ENCODE measurements around the gene SMC1A. TPM values are rescaled to one million over a fixed set of nuclear protein-coding genes. Genes with fewer than 3 reads are reported as not detected.

The SMC1A gene
- total RNA-seq, 1 experiment from 2014 or later = 111 TPM

DNA sequence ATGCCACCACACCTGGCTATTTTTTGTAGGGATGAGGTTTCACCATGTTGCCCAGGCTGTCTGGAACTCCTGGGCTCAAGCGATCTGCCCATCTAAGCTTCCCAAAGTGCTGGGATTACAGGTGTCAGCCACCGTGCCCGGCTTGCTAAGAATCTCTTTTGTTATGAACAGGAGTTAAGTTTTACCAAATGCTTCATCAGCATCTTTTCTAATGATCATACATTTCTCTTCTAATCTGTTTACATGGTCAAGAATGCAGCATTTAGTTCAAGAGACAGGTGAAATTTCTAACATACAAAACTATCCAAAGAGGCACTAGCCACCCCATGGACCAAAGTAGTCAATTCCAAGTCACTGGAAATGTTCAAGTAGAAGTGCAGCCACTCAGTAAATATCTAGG, 88.6 kb downstream of the SMC1A start:
- in situ Hi-C loops (cut with HindIII; ENCODE audit: low pct_unique_long_range_greater_than_20kb, low sequenced_read_pairs) (no loop called here), intact Hi-C loops (cut with micrococcal nuclease; ENCODE audit: unreplicated experiment) (no loop called here)
- H3K27me3 ChIP-seq (ENCODE audit: control insufficient read depth, insufficient read depth, low read length) = no peaks in the 10 kb centered on the region
- BruUV-seq (replicated peaks) = no TSS peak
- no peak for ATAC-seq
- POLR2A ChIA-PET = no interaction called here
- H3K4me3 ChIP-seq (ENCODE audit: low read depth in 2 of 2, low read length in 2 of 2) = no peak overlapping the region
- TF ChIP-seq, protein P1, sequence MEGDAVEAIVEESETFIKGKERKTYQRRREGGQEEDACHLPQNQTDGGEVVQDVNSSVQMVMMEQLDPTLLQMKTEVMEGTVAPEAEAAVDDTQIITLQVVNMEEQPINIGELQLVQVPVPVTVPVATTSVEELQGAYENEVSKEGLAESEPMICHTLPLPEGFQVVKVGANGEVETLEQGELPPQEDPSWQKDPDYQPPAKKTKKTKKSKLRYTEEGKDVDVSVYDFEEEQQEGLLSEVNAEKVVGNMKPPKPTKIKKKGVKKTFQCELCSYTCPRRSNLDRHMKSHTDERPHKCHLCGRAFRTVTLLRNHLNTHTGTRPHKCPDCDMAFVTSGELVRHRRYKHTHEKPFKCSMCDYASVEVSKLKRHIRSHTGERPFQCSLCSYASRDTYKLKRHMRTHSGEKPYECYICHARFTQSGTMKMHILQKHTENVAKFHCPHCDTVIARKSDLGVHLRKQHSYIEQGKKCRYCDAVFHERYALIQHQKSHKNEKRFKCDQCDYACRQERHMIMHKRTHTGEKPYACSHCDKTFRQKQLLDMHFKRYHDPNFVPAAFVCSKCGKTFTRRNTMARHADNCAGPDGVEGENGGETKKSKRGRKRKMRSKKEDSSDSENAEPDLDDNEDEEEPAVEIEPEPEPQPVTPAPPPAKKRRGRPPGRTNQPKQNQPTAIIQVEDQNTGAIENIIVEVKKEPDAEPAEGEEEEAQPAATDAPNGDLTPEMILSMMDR (IDR thresholded peaks at IDR 0.05) = no peak
- TF ChIP-seq POLR2AphosphoS5 (IDR thresholded peaks at IDR 0.05; ENCODE audit: low read depth, low read length) (no peak), TCF7L2 (IDR thresholded peaks at IDR 0.05; ENCODE audit: low read depth, low read length) (no peak), SIN3A (IDR thresholded peaks at IDR 0.05; ENCODE audit: borderline replicate concordance, insufficient read depth, low read depth, low read length) (no peak)
- TF ChIP-seq, protein P2, sequence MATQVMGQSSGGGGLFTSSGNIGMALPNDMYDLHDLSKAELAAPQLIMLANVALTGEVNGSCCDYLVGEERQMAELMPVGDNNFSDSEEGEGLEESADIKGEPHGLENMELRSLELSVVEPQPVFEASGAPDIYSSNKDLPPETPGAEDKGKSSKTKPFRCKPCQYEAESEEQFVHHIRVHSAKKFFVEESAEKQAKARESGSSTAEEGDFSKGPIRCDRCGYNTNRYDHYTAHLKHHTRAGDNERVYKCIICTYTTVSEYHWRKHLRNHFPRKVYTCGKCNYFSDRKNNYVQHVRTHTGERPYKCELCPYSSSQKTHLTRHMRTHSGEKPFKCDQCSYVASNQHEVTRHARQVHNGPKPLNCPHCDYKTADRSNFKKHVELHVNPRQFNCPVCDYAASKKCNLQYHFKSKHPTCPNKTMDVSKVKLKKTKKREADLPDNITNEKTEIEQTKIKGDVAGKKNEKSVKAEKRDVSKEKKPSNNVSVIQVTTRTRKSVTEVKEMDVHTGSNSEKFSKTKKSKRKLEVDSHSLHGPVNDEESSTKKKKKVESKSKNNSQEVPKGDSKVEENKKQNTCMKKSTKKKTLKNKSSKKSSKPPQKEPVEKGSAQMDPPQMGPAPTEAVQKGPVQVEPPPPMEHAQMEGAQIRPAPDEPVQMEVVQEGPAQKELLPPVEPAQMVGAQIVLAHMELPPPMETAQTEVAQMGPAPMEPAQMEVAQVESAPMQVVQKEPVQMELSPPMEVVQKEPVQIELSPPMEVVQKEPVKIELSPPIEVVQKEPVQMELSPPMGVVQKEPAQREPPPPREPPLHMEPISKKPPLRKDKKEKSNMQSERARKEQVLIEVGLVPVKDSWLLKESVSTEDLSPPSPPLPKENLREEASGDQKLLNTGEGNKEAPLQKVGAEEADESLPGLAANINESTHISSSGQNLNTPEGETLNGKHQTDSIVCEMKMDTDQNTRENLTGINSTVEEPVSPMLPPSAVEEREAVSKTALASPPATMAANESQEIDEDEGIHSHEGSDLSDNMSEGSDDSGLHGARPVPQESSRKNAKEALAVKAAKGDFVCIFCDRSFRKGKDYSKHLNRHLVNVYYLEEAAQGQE (IDR thresholded peaks at IDR 0.05; ENCODE audit: insufficient read depth in 1 of 2, low read depth in 2 of 2, low read length in 1 of 2) = no peak
- no peak for DNase-seq (ENCODE audit: low read depth, low spot score)
- no peaks in the 10 kb centered on the region for H3K9me3 ChIP-seq (ENCODE audit: control insufficient read depth, insufficient read depth, low read depth, low read length)
- CTCF ChIA-PET = no interaction called here
- no peak overlapping the region for H3K27ac ChIP-seq (ENCODE audit: low read length)
- H3K36me3 ChIP-seq (ENCODE audit: control insufficient read depth, insufficient read depth, low read length) = no peaks in the 10 kb centered on the region
- H3K4me1 ChIP-seq (ENCODE audit: control insufficient read depth, insufficient read depth, low read length) = no peaks in the 10 kb centered on the region

DNA sequence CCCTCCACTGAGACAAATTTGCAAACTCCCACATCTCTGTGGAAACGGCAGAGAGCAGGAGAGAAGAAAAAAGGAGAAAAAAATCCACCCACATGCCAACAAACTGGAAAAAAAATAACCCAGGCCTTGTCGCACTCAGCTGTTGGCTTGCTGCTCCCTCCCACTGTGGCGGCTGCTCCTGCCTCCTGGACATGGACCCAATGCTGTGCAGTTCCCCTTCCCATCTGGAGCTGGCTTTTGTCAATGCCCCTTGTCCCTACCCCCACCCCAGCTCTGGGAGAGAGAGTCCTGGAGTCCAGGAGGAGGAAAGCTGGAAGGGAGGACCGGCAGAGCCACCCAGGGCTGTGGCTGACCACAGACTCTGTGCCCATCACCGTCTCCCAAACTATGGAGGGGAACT, 90.2 kb downstream of the SMC1A start:
- intact Hi-C loops (cut with micrococcal nuclease; ENCODE audit: unreplicated experiment) (no loop called here), in situ Hi-C loops (cut with HindIII; ENCODE audit: low pct_unique_long_range_greater_than_20kb, low sequenced_read_pairs) (no loop called here)
- no peaks in the 10 kb centered on the region for H3K4me1 ChIP-seq (ENCODE audit: control insufficient read depth, insufficient read depth, low read length)
- no peak overlapping the region for H3K27ac ChIP-seq (ENCODE audit: low read length)
- ATAC-seq (no peak), DNase-seq (ENCODE audit: low read depth, low spot score) (no peak)
- no peak overlapping the region for H3K4me3 ChIP-seq (ENCODE audit: low read depth in 2 of 2, low read length in 2 of 2)
- ChIA-PET POLR2A (no interaction called here), CTCF (interaction anchor here (0.6 kb wide), 2 partner anchors 69 to 102 kb away, joined by 3 to 7 read pairs; partner anchors contain the start of gene HSD17B10)
- peaks cover 2% of the 10 kb centered on the region; the same call in 1 of the 2 replicates for H3K27me3 ChIP-seq (ENCODE audit: control insufficient read depth, insufficient read depth, low read length)
- H3K9me3 ChIP-seq (ENCODE audit: control insufficient read depth, insufficient read depth, low read depth, low read length) = no peaks in the 10 kb centered on the region
- no TSS peak for BruUV-seq (replicated peaks)
- no peaks in the 10 kb centered on the region for H3K36me3 ChIP-seq (ENCODE audit: control insufficient read depth, insufficient read depth, low read length)
- TF ChIP-seq, protein P2 (IDR thresholded peaks at IDR 0.05; ENCODE audit: insufficient read depth in 1 of 2, low read depth in 2 of 2, low read length in 1 of 2) = no peak
- TF ChIP-seq POLR2AphosphoS5 (IDR thresholded peaks at IDR 0.05; ENCODE audit: low read depth, low read length) (no peak), SIN3A (IDR thresholded peaks at IDR 0.05; ENCODE audit: borderline replicate concordance, insufficient read depth, low read depth, low read length) (no peak), TCF7L2 (IDR thresholded peaks at IDR 0.05; ENCODE audit: low read depth, low read length) (no peak)
- TF ChIP-seq, protein P1 (IDR thresholded peaks at IDR 0.05) = no peak
